ENCODE results near the gene COPS8.

Gene COPS8

GRCh38 chr2:237130562-237131421 lies 45.1 kb downstream of the COPS8 start:
- DNase-seq (ENCODE audit: low read depth), result no peak

DNA sequence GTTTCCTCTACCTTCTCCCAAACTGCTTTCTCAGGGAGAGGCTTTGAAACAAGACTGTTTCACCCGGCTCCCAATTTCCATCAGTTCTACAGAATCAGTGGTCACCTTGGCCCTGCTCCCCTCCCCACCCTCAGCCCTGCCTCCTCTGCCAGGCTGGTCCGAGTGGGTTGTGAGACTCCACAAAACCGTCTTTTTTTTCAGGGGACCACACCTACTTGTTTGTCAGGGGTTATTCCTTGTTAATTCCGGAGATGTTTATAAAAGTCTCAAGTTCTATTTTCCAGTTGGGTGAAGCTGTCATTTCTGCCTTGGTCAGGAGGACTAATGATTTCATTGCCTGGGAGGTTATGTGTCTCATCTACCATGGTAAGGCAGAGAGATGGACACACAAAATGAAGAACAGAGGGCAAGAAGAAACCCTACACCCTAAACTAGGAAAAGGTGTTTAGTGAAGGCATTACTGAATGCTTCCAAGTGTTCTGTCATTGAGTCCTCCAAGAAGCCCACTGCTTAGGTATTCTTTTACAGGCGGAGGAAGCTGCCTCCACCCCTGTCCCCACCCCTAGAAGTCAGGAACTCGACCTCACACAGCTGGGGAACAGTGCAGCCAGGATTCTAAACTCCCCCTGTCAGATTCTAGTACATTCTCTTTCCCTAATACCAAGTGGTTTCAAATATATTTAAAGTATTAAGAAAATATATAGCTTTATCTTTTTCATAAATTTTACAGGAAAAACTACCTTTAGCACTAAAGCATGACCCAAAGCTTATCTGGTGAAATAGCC lies 46.3 kb downstream of the COPS8 start:
- no peak for DNase-seq (ENCODE audit: low read depth)

DNA sequence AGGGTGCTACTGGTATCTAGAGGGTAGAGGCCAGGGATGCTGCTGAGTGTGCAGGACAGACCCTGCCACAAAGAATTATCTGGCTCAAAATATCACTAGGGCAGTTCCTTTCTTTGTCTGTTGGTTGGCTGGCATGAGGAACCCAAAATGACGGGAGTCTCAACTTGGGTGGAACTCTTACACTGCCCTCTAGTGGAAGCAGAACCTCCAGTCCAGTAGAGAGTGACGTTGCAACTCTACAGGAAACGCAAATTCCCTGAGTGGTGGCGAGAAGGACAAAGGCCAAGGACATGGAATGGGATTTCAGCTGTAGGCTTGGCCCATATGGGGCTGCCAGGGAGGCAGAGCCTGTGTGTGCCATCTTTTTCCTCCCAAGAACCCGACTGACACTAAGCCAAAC lies 47.1 kb downstream of the COPS8 start:
- no peak for DNase-seq (ENCODE audit: low read depth)

DNA sequence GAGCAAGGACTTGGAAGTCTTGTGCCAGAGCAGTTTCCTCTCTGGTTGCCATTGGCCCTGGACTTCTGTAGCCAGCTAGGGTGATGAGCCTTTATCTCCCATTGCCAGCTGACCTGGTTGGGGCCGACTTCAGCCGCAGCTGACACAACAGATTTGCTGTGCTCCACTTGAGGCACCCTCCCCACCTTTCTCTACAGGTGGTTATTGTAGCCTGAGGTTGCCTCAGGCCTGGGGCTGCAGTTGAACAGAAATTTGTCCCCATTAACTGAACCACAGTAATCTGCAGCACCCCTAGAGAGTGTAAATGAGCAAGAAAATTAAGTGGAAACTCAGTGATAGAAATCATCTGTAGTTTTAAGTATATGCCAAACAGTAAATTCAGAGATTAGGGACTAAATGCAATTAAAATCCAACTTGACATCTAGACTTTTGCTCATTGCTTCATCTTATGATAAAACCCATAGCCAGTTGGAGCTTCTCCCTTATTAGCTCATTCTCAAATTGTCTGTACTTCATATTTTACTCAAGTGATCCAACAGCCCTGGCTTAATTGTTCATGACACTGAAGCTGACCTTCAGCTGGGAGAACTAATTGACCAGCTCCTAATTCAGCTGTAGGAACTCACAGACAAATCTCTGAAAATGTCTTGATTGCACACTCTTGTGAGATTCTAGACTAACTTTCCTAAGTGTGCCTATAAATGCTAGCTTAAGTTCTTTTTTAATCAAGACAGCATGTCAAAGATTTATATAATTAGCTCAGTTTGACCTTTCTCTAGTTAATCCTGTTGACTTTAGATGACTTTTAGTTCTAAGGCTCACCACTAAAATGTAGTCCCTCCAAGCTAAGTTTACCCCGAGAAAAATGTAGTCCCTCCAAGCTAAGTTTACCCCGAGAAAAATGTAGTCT lies 48.9 kb downstream of the COPS8 start:
- DNase-seq (ENCODE audit: low read depth), result no peak

DNA sequence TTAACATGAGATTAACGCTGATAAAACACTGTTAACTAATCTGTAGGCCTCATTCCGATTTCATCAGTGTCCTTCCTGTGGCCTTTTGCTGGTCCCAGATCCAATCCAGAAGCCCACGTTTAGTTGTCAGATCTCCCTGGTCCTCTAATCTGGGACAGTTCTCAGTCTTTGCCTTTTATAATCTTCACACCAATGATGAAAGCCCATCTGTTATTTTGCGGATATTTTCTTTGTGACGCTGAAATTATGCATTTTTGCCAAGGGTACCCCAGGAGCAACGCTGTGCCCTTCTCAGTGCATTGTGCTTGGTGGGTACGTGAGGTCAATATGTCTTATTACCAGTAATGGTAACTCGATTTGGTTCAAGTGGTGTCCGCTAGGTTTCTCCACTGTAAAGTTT lies 51.1 kb downstream of the COPS8 start:
- no peak for DNase-seq (ENCODE audit: low read depth)

GRCh38 chr2:237137626-237138323 lies 52.1 kb downstream of the COPS8 start:
- DNase-seq (ENCODE audit: low read depth), result no peak

DNA sequence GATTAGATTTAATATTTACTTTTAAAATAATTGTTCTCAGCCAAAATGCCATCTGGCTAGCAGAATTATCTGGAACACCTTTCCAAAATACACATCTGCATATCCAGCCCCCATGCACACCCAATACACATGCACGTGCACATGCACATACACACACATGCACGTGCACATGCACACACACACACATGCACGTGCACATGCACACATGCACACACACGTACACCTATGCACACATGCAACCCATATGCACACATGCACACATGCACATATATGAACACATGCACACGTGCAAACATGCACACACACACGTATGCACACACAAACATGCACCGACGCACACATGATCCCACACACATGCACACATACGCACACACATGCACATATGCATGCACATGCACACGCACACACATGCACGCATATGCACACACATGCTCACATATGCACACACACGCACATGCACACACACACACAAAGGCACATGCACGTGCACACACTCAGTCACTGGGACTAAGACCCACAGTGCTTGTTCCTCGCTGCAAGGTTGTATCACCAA lies 53.5 kb downstream of the COPS8 start:
- DNase-seq (ENCODE audit: low read depth), result no peak

- no peak for DNase-seq (ENCODE audit: low read depth)
These were observed 55.1 kb downstream of the COPS8 start for GRCh38 chr2:237140689-237141285.

GRCh38 chr2:237141571-237142051 lies 55.9 kb downstream of the COPS8 start:
- peak; percentile 98 for DNase-seq (ENCODE audit: low read depth)

DNA sequence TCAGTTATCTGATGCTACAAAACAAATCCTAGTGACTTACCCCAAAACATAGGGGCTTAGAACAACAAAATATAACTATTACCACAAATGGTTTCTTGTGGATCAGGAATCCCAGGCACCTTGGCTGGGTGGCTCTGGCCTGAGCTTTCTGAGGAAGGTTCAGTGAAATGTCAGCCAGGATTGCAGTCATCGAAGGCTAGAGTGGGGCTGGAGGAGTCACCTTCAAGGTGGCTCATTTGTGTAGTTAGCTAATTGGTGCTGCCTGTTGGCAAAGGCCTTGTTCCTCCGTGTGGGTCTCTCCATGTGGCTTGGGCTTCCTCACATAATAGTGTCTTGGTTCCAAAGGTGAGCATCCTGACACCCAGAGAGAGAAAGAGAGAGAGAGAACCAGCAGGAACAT lies 57.4 kb downstream of the COPS8 start:
- DNase-seq (ENCODE audit: low read depth), result no peak

GRCh38 chr2:237143676-237144440 lies 58.2 kb downstream of the COPS8 start:
- DNase-seq (ENCODE audit: low read depth), result peak; percentile 76

- no peak for DNase-seq (ENCODE audit: low read depth)
These were observed 58.8 kb downstream of the COPS8 start for GRCh38 chr2:237144516-237144915.

DNA sequence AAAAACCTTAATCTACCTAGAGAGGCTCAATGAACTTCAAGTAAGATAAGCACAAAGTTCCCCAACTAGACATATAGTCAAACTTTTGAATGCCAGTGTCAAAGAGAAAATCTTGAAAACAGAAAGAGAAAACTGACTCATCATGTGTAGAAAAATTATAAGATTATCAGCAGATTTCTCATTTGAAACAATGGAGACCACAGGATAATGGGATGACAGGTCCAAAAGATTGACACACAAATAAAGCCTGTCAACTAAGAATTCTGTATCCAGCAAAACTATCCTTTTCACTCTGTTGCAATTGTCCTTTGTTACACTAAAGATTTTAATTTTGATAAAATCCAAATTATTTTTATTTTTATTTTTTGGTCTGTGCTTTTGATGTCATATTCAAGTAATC lies 61.6 kb downstream of the COPS8 start:
- no peak for DNase-seq (ENCODE audit: low read depth)

GRCh38 chr2:237148624-237149023 lies 62.9 kb downstream of the COPS8 start:
- DNase-seq (ENCODE audit: low read depth), result no peak

DNA sequence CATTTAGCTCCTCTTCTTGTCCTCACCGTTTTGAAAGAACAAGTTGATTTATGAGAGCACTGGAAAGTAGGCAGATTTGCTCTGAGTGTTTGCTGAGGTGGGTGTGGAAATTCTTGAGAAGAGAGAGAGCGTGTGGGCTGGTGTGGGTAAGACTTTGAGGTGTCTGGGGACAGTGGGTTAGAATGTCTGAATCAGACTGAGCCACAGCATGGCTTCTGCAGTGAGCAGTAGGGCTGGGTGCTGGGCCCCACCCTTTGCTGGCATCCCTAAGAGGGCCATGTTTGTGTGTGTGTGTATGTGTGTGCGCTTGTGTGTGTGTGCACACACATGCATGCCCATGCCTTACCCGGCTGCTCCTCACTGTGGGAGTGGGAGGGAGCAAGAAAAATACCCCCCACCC lies 63.7 kb downstream of the COPS8 start:
- DNase-seq (ENCODE audit: low read depth), result peak; percentile 68
